Mesothelial cell of epicardium (in vitro differentiated cells): ENCODE results near the gene RUSF1. TPM values are rescaled to one million over a fixed set of nuclear protein-coding genes. Genes with fewer than 3 reads are reported as not detected.

Experiments
- DNase-seq, 2 experiments: peaks; one replicate each; pipeline ENCODE4 v3.0.0; 2021; ENCODE audit warnings: low spot score in 2 of 2; ENCODE audit not compliant: unreplicated experiment in 2 of 2
- H3K27ac Mint-ChIP-seq: 2 replicates; pipeline ENCODE4 v1.8.0; 2021; ENCODE audit warnings: mixed read lengths
- H3K27me3 Mint-ChIP-seq: 2 replicates; pipeline ENCODE4 v1.8.0; 2021; ENCODE audit warnings: low read depth, mixed read lengths
- H3K36me3 Mint-ChIP-seq: 2 replicates; pipeline ENCODE4 v1.8.0; 2021; ENCODE audit warnings: mixed read lengths
- H3K4me1 Mint-ChIP-seq: 2 replicates; pipeline ENCODE4 v1.8.0; 2021; ENCODE audit warnings: mixed read lengths
- H3K4me3 Mint-ChIP-seq: 2 replicates; pipeline ENCODE4 v1.8.0; 2021; ENCODE audit warnings: mild to moderate bottlenecking, moderate library complexity, mixed read lengths
- H3K9me3 Mint-ChIP-seq: 2 replicates; pipeline ENCODE4 v1.8.0; 2021; ENCODE audit warnings: mixed read lengths
- CTCF ChIP-seq: fragments of 200-600 bp; sonication (generic); IDR thresholded peaks from one replicate; pipeline ENCODE4 v1.5.0; 2021; ENCODE audit warnings: antibody characterized with exemption; ENCODE audit not compliant: unreplicated experiment
- total RNA-seq: library from RNA; stranded (reverse); gene quantifications from 3 replicates; pipeline ENCODE4 v1.2.1, GENCODE V29; 2021

RUSF1 gene
- total RNA-seq, 1 donor from 2014 or later, result 88.9 TPM

GRCh38 chr16:31501966-31502348 is 6.2 kb downstream of the RUSF1 start:
- no peak for DNase-seq
- no peak overlapping the region for H3K4me3 Mint-ChIP-seq
- H3K4me1 Mint-ChIP-seq, result peaks cover 3% of the 10 kb centered on the region
- H3K27me3 Mint-ChIP-seq, result no peaks in the 10 kb centered on the region
- H3K36me3 Mint-ChIP-seq, result peaks cover 11% of the 10 kb centered on the region
- no peak for TF ChIP-seq CTCF
- no peaks in the 10 kb centered on the region for H3K9me3 Mint-ChIP-seq
- no peak overlapping the region for H3K27ac Mint-ChIP-seq

- H3K4me1 Mint-ChIP-seq, result no peaks in the 10 kb centered on the region
- TF ChIP-seq CTCF, result no peak
- no peak overlapping the region for H3K27ac Mint-ChIP-seq
- no peak overlapping the region for H3K4me3 Mint-ChIP-seq
- no peaks in the 10 kb centered on the region for H3K9me3 Mint-ChIP-seq
- no peak for DNase-seq
- peaks cover 11% of the 10 kb centered on the region for H3K36me3 Mint-ChIP-seq
- H3K27me3 Mint-ChIP-seq, result no peaks in the 10 kb centered on the region
These were observed 6.8 kb downstream of the RUSF1 start for GRCh38 chr16:31501226-31501965.

- H3K4me1 Mint-ChIP-seq, result no peaks in the 10 kb centered on the region
- H3K4me3 Mint-ChIP-seq, result no peak overlapping the region
- peaks cover 11% of the 10 kb centered on the region for H3K36me3 Mint-ChIP-seq
- TF ChIP-seq CTCF, result no peak
- H3K9me3 Mint-ChIP-seq, result no peaks in the 10 kb centered on the region
- H3K27ac Mint-ChIP-seq, result no peak overlapping the region
- no peak for DNase-seq
- no peaks in the 10 kb centered on the region for H3K27me3 Mint-ChIP-seq
These were observed 8.3 kb downstream of the RUSF1 start for GRCh38 chr16:31499928-31500327.

- Mint-ChIP-seq H3K27me3 (no peaks in the 10 kb centered on the region), H3K4me3 (no peak overlapping the region), H3K36me3 (peaks cover 14% of the 10 kb centered on the region), H3K9me3 (no peaks in the 10 kb centered on the region), H3K27ac (no peak overlapping the region), H3K4me1 (no peaks in the 10 kb centered on the region)
- no peak for TF ChIP-seq CTCF
- no peak for DNase-seq
These were observed 9.7 kb downstream of the RUSF1 start for GRCh38 chr16:31498493-31498892.

DNA sequence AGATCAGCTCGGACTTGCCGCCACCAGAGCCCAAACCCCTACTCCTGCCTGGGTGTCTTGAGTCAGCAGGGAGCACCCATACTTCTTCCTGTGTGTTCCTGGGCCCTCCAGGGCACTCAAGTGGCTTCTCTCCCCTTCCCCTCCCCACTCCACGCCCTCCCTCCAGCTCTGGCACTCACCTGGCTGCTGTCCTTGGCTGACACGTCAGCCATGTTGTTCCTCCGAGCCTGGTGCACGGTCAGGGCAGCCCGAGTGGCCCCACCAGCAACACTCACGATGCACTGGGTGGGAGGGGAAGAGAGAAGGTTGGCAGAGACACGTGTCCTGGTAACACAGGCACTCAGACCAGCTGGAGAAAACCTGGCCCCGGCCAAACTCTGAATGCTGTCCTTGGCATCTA is 11.5 kb downstream of the RUSF1 start:
- Mint-ChIP-seq H3K36me3 (peaks cover 25% of the 10 kb centered on the region), H3K4me1 (no peaks in the 10 kb centered on the region), H3K27me3 (no peaks in the 10 kb centered on the region), H3K4me3 (no peak overlapping the region), H3K27ac (no peak overlapping the region), H3K9me3 (no peaks in the 10 kb centered on the region)
- DNase-seq, result no peak
- no peak for TF ChIP-seq CTCF
